ENCODE data around the gene LRRC43.
"Not testable (repeated sequence)": the region's sequence is repeated elsewhere in the genome, so short reads cannot be mapped to it uniquely, and the experiment has no call there.

Gene LRRC43

GRCh38 chr12:122194804-122195203, 11.9 kb downstream of the LRRC43 start:
- no peak for DNase-seq

- no peak for DNase-seq
Measured at GRCh38 chr12:122195405-122195804, 12.5 kb downstream of the LRRC43 start.

- DNase-seq = no peak
Measured at GRCh38 chr12:122197612-122197966, 14.7 kb downstream of the LRRC43 start.

GRCh38 chr12:122199484-122200355, 16.8 kb downstream of the LRRC43 start:
- no peak for DNase-seq

GRCh38 chr12:122200541-122201175, 17.7 kb downstream of the LRRC43 start:
- DNase-seq = no peak

- no peak for DNase-seq
Measured at GRCh38 chr12:122201381-122201780, 18.5 kb downstream of the LRRC43 start.

GRCh38 chr12:122202017-122202416, 19.1 kb downstream of the LRRC43 start:
- no peak for DNase-seq

- DNase-seq = not testable (repeated sequence)
Measured at GRCh38 chr12:122202811-122203210, 19.9 kb downstream of the LRRC43 start.

GRCh38 chr12:122203301-122204166, 20.6 kb downstream of the LRRC43 start, which contains the start of gene B3GNT4:
TSS of gene B3GNT4 (plus strand) at chr12:122203709. CDS start at chr12:122204619, 910 bp downstream.
- peak; percentile 87 for DNase-seq

GRCh38 chr12:122204167-122205052, 21.5 kb downstream of the LRRC43 start:
- DNase-seq = no peak

GRCh38 chr12:122205053-122205925, 22.4 kb downstream of the LRRC43 start:
- DNase-seq = no peak

GRCh38 chr12:122206111-122206881, 23.4 kb downstream of the LRRC43 start:
- DNase-seq = no peak

GRCh38 chr12:122206976-122207375, 24.1 kb downstream of the LRRC43 start:
- DNase-seq = no peak

- no peak for DNase-seq
Measured at GRCh38 chr12:122207391-122207790, 24.5 kb downstream of the LRRC43 start.

- DNase-seq = no peak
Measured at GRCh38 chr12:122208073-122208820, 25.3 kb downstream of the LRRC43 start.

- DNase-seq = no peak
Measured at GRCh38 chr12:122215771-122216170, 32.8 kb downstream of the LRRC43 start.

GRCh38 chr12:122216445-122216844, 33.5 kb downstream of the LRRC43 start:
- DNase-seq = no peak

- DNase-seq = peak; percentile 100
Measured at GRCh38 chr12:122225683-122226365, 42.9 kb downstream of the LRRC43 start, which contains the start of gene DIABLO. TSS of gene DIABLO (minus strand) at chr12:122226052. CDS start at chr12:122226014, 38 bp downstream.

All from NCI-H146 (cell line).